ENCODE data around the gene CBX7. TPM values are rescaled to one million over a fixed set of nuclear protein-coding genes. Genes with fewer than 3 reads are reported as not detected.

Gene CBX7
- total and polyA plus RNA-seq, 2 of the 8 experiments (the other 6 are each of a cell fraction or from before 2014, with no cell fraction given) = 6.9 to 8.7 TPM

GRCh38 chr22:39183991-39184585 is 31.6 kb upstream of the CBX7 start (continued):
- TF ChIP-seq SP2 (IDR thresholded peaks at IDR 0.05; ENCODE audit: low read length) = peak; percentile 24; the same call in 1 of the 2 replicates
- TF ChIP-seq EGR1 (IDR thresholded peaks at IDR 0.05; ENCODE audit: borderline replicate concordance, low read depth, low read length) = no peak
- TF ChIP-seq RFX5 (IDR thresholded peaks at IDR 0.05; ENCODE audit: borderline replicate concordance, low read depth, low read length) = no peak
- peak; percentile 46; the same call in 1 of the 2 replicates for TF ChIP-seq SRF (IDR thresholded peaks at IDR 0.05; ENCODE audit: low read depth, low read length)
- no peak for TF ChIP-seq GTF2F1 (IDR thresholded peaks at IDR 0.05; ENCODE audit: borderline replicate concordance, low read depth, low read length)
- TF ChIP-seq POU5F1 (IDR thresholded peaks at IDR 0.05; ENCODE audit: low read depth, low read length) = no peak
- TF ChIP-seq SIRT6 (IDR thresholded peaks at IDR 0.05; ENCODE audit: low read length) = no peak
- TF ChIP-seq RAD21 (IDR thresholded peaks at IDR 0.05 in 1 of 2, conservative IDR thresholded peaks at IDR 0.05 in 1 of 2; ENCODE audit: low read depth in 2 of 2, low read length in 2 of 2) = no peak
- TF ChIP-seq EP300 (IDR thresholded peaks at IDR 0.05; ENCODE audit: borderline replicate concordance in 1 of 2, low read depth in 2 of 2, low read length in 2 of 2) = no peak
- TF ChIP-seq E2F6 (IDR thresholded peaks at IDR 0.05) = peak; percentile 88
- no peak for TF ChIP-seq PHF8 (conservative IDR thresholded peaks at IDR 0.05; ENCODE audit: low read depth, low read length)
- no peak for TF ChIP-seq TAF1 (IDR thresholded peaks at IDR 0.05; ENCODE audit: low read depth, low read length)
- TF ChIP-seq HDAC6 (IDR thresholded peaks at IDR 0.05; ENCODE audit: low read depth, low read length) = no peak
- TF ChIP-seq USF2 (IDR thresholded peaks at IDR 0.05; ENCODE audit: low read length) = no peak
- TF ChIP-seq POLR2AphosphoS5 (IDR thresholded peaks at IDR 0.05; ENCODE audit: low read depth, low read length) = no peak
- TF ChIP-seq CTBP2 (IDR thresholded peaks at IDR 0.05; ENCODE audit: borderline replicate concordance, insufficient read depth, insufficient read length, low read length) = no peak
- TF ChIP-seq ATF3 (IDR thresholded peaks at IDR 0.05; ENCODE audit: insufficient read depth, low read depth, low read length) = no peak
- TF ChIP-seq CTCF (IDR thresholded peaks at IDR 0.05; ENCODE audit: control extremely low read depth in 1 of 3, insufficient read depth in 1 of 3, low read depth in 1 of 3, low read length in 3 of 3) = no peak
- TF ChIP-seq CREB1 (IDR thresholded peaks at IDR 0.05) = no peak
- TF ChIP-seq TEAD4 (IDR thresholded peaks at IDR 0.05; ENCODE audit: low read depth, low read length) = no peak
